Activated CD4-positive, CD25-positive, alpha-beta regulatory T cell treated with anti-CD3 and anti-CD28 coated beads, Interleukin-2, amount 50 U/mL, for 72 hours (primary cell): Measurements from ENCODE around the gene ZNF487.
A peak's percentile ranks its signal among the peaks of the same experiment; 100 is the strongest.
"Not testable (repeated sequence)": the region's sequence is repeated elsewhere in the genome, so short reads cannot be mapped to it uniquely, and the experiment has no call there.

Experiments
- DNase-seq: peaks from one replicate; pipeline ENCODE4 v3.0.0; 2021

The ZNF487 gene

GRCh38 chr10:43436291-43437140, at the start of gene ZNF487:
Gene ZNF487, plus strand, starts transcription at chr10:43437111. Its CDS starts 38,703 bp downstream, at chr10:43475814.
- DNase-seq: peak; percentile 90

- no peak for DNase-seq
These were observed 49.3 kb upstream of the ZNF487 start for GRCh38 chr10:43387678-43388032.

GRCh38 chr10:43389867-43390266, 47.0 kb upstream of the ZNF487 start:
- DNase-seq: no peak

GRCh38 chr10:43390333-43390732, 46.6 kb upstream of the ZNF487 start:
- no peak for DNase-seq

- DNase-seq: no peak
These were observed 46.2 kb upstream of the ZNF487 start for GRCh38 chr10:43390759-43391158.

GRCh38 chr10:43391496-43391895, 45.4 kb upstream of the ZNF487 start:
- no peak for DNase-seq

- DNase-seq: no peak
These were observed 44.2 kb upstream of the ZNF487 start for GRCh38 chr10:43392748-43393147.

GRCh38 chr10:43393186-43393585, 43.7 kb upstream of the ZNF487 start:
- DNase-seq: not testable (repeated sequence)

- DNase-seq: no peak
These were observed 43.1 kb upstream of the ZNF487 start for GRCh38 chr10:43393606-43394360.

- no peak for DNase-seq
These were observed 42.0 kb upstream of the ZNF487 start for GRCh38 chr10:43394868-43395267.

GRCh38 chr10:43395571-43396060, 41.3 kb upstream of the ZNF487 start:
- DNase-seq: peak; percentile 45

GRCh38 chr10:43396061-43396927, 40.6 kb upstream of the ZNF487 start:
- peak; percentile 73 for DNase-seq

GRCh38 chr10:43396928-43397624, 39.8 kb upstream of the ZNF487 start:
- peak; percentile 84 for DNase-seq

GRCh38 chr10:43398939-43399319, 38.0 kb upstream of the ZNF487 start:
- DNase-seq: peak; percentile 17

- peak; percentile 15 for DNase-seq
These were observed 37.3 kb upstream of the ZNF487 start for GRCh38 chr10:43399320-43400310.

- DNase-seq: peak; percentile 6
These were observed 35.3 kb upstream of the ZNF487 start for GRCh38 chr10:43401627-43402026.

GRCh38 chr10:43402176-43402575, 34.7 kb upstream of the ZNF487 start:
- DNase-seq: no peak

- peak; percentile 25 for DNase-seq
These were observed 33.9 kb upstream of the ZNF487 start for GRCh38 chr10:43402880-43403452.

- peak; percentile 29 for DNase-seq
These were observed 32.8 kb upstream of the ZNF487 start for GRCh38 chr10:43403911-43404703.

GRCh38 chr10:43404704-43405084, 32.2 kb upstream of the ZNF487 start:
- DNase-seq: peak; percentile 15
